Spleen (tissue), 11 donors: ENCODE measurements around the gene HNMT. TPM values are rescaled to one million over a fixed set of nuclear protein-coding genes. Genes with fewer than 3 reads are reported as not detected.

Experiments
- DNase-seq: peaks from one replicate; pipeline ENCODE4 v3.0.0-alpha.2; 2020
- H3K27ac ChIP-seq, 8 donors: fragments of 200-600 bp; sonication (generic) in 7 of 8; 1 replicate in 4 of 8; 2 replicates in 4 of 8; pipeline versions ENCODE4 v1.5.0 to v1.8.0; 2016 to 2021; ENCODE audit warnings: inconsistent platforms in 4 of 8, mild to moderate bottlenecking in 4 of 8, moderate library complexity in 1 of 8
- H3K27me3 ChIP-seq, 7 donors: fragments of 200-600 bp; sonication (generic) in 6 of 7; replicated peaks in 1 of 7; 1 replicate in 4 of 7; 2 replicates in 3 of 7; pipeline versions ENCODE4 v1.5.0 to v1.8.0; 2016 to 2021; ENCODE audit warnings: inconsistent platforms in 3 of 7, mild to moderate bottlenecking in 1 of 7
- H3K36me3 ChIP-seq, 6 donors: fragments of 200-600 bp; sonication (generic) in 5 of 6; 1 replicate in 4 of 6; 2 replicates in 2 of 6; pipeline versions ENCODE4 v1.5.0 to v1.8.0; 2016 to 2021; ENCODE audit warnings: inconsistent platforms in 2 of 6
- H3K4me1 ChIP-seq, 6 donors: fragments of 200-600 bp; sonication (generic) in 5 of 6; 1 replicate in 3 of 6; 2 replicates in 3 of 6; pipeline versions ENCODE4 v1.5.0 to v1.8.0; 2016 to 2021; ENCODE audit warnings: inconsistent platforms in 3 of 6
- H3K4me3 ChIP-seq, 8 donors: fragments of 200-600 bp; sonication (generic) in 7 of 8; 1 replicate in 4 of 8; 2 replicates in 4 of 8; pipeline versions ENCODE4 v1.5.0 to v1.8.0; 2016 to 2021; ENCODE audit warnings: inconsistent platforms in 4 of 8, mild to moderate bottlenecking in 4 of 8, moderate library complexity in 2 of 8
- H3K9me3 ChIP-seq, 8 donors: fragments of 200-600 bp; sonication (generic) in 7 of 8; 1 replicate in 4 of 8; 2 replicates in 4 of 8; pipeline versions ENCODE4 v1.5.0 to v1.8.0; 2016 to 2021; ENCODE audit warnings: inconsistent platforms in 4 of 8
- CTCF ChIP-seq, 11 experiments: fragments of 200-600 bp in 7 of 11; fragments of 450-650 bp in 4 of 11; sonication (generic) in 4 of 11; IDR thresholded peaks in 8 of 11; conservative IDR thresholded peaks in 3 of 11; 1 replicate in 7 of 11; 2 replicates in 4 of 11; pipeline versions ENCODE4 v1.4.0 to v1.8.0; 2016 to 2021; ENCODE audit warnings: antibody characterized with exemption in 11 of 11, inconsistent platforms in 4 of 11, mild to moderate bottlenecking in 1 of 11
- POLR2A ChIP-seq, 3 donors: fragments of 450-650 bp; IDR thresholded peaks; one replicate each; pipeline ENCODE4 v1.5.1; 2017; ENCODE audit warnings: antibody characterized with exemption in 3 of 3, mild to moderate bottlenecking in 1 of 3
- POLR2AphosphoS5 ChIP-seq, 3 donors: sonication (generic); formaldehyde crosslinking; IDR thresholded peaks; one replicate each; pipeline ENCODE4 v1.5.1; 2017; ENCODE audit warnings: antibody characterized with exemption in 3 of 3
- WGBS, 5 donors: extraction: QIAGEN DNeasy Blood & Tissue Kit in 3 of 5; methylation state at CpG; one replicate each; pipeline versions ENCODE4 v1.1.5 to v1.1.7; 2013 to 2018; 5-methylcytosine and 5-hydroxymethylcytosine counted together
- intact Hi-C: fragments of 100-400 bp; cut with DNase I; formaldehyde crosslinking; loops from one replicate; pipeline ENCODE4 v1.15.0; 2023; ENCODE audit warnings: low total_unique reads
- polyA plus RNA-seq, 3 donors: library from polyadenylated mRNA; stranded (reverse); fragments of 200-250 nt; gene quantifications; one replicate each; pipeline ENCODE4 v1.2.1, GENCODE V29; 2013
- total RNA-seq, 7 donors: library from RNA; depleted of rRNA in 3 of 7; stranded (reverse); fragments of >200 nt in 3 of 7; fragmentation: NEBNext Ultra II Directional in 4 of 7; extraction: Animal tissue kit (Norgen Biotek cat#: 25700) in 4 of 7; gene quantifications; one replicate each; pipeline versions ENCODE4 v1.1.0 to v1.2.1, GENCODE V29; 2016 to 2021
- donor health status: healthy with polysubstance abuse.
- donor health status: DM: no; HTN: no; CAD: no; lungs with moderate emphysema.
- donor health status: DM: no; HTN: no; CAD: no.
- donor health status: Bipolar disorder and iron deficiency.
- donor health status: healthy.
- donor health status: DM: no; HTN: no; CAD: no.
- donor health status: DM: yes; HTN: yes; CAD: no.

HNMT gene
- total and polyA plus RNA-seq, 10 donors: 31.2 to 74.2 (median 45.6) TPM

DNA sequence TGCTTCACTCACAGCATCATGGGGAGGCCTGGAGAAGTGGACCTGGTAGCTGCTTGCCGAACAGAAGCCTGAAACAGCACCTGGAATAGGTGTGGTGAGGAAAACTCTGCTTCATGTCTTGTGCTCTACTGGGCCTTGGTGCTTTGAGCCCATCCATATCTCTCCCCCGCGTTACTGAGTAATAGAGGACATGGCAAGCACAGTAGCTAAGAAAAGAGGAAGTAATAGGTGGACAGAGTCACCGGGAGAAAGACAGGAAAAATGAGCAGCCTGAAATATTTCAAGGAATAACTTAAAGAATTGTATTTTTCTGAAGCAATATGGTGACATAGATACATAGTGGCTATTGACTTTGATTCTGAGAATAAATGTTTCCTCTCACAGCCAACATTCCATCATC is 14.0 kb upstream of the HNMT start:
- 62 to 72% (median 66%) methylated on average over 4 of the region's 4 CpGs for WGBS, 5 donors
- Histone ChIP-seq H3K36me3 (no peaks in the 10 kb centered on the region), H3K27me3 (no peaks in the 10 kb centered on the region), H3K4me3 (no peak overlapping the region), H3K9me3 (no peaks in the 10 kb centered on the region), H3K4me1 (peaks cover 0 to 3% (median 0%) of the 10 kb centered on the region in 6 donors), H3K27ac (no peak overlapping the region)
- TF ChIP-seq POLR2AphosphoS5 (IDR thresholded peaks at IDR 0.05) (no peak), POLR2A (IDR thresholded peaks at IDR 0.05) (no peak), CTCF (IDR thresholded peaks at IDR 0.05 in 8 of 11, conservative IDR thresholded peaks at IDR 0.05 in 3 of 11) (no peak)
- DNase-seq: no peak
- intact Hi-C loops: no loop called here

- Histone ChIP-seq H3K9me3 (no peaks in the 10 kb centered on the region), H3K4me3 (no peak overlapping the region), H3K36me3 (no peaks in the 10 kb centered on the region), H3K27me3 (no peaks in the 10 kb centered on the region), H3K27ac (no peak overlapping the region), H3K4me1 (peaks cover 0 to 3% (median 0%) of the 10 kb centered on the region in 6 donors)
- 79 to 84% (median 82%) methylated on average over 3 of the region's 3 CpGs for WGBS, 5 donors
- TF ChIP-seq POLR2A (IDR thresholded peaks at IDR 0.05) (no peak), CTCF (IDR thresholded peaks at IDR 0.05 in 8 of 11, conservative IDR thresholded peaks at IDR 0.05 in 3 of 11) (no peak)
- intact Hi-C loops: no loop called here
- no peak for DNase-seq
These were observed 12.7 kb upstream of the HNMT start for GRCh38 chr2:137951586-137951985.

DNA sequence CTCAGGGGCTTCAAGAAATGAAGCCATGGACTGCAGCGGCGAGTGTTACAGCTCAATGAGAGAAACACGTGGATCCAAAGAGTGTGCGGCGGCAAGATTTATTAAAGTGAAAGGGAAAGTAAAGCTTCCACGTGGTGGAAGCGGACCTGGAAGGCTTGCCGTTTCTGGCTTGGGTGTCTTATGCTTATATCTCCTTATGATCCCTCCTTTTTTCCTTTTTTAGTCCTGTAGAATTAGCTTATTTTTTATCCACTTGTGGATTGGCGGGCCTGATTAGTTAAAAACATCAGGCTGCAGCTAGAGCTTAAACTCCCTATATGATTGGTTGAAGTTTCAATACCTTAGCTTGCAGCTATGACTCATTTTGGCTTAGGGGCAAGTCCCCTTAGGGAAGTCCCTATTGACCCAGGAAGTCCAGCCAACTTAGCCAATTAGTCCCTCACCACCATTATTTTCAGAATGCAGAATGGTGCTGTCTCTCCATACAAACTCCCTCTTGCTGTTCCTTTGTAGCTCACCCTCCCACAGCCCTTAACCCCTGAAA is 11.6 kb upstream of the HNMT start:
- TF ChIP-seq POLR2AphosphoS5 (IDR thresholded peaks at IDR 0.05) (no peak), CTCF (IDR thresholded peaks at IDR 0.05 in 8 of 11, conservative IDR thresholded peaks at IDR 0.05 in 3 of 11) (no peak), POLR2A (IDR thresholded peaks at IDR 0.05) (no peak)
- intact Hi-C loops: no loop called here
- Histone ChIP-seq H3K27ac (peak overlapping the region in 3 of 8 donors; percentile 20 to 29 (median 22)), H3K9me3 (no peaks in the 10 kb centered on the region), H3K27me3 (no peaks in the 10 kb centered on the region), H3K4me3 (peak overlapping the region in 5 of 8 donors; percentile 7 to 47 (median 19)), H3K36me3 (no peaks in the 10 kb centered on the region), H3K4me1 (peaks cover 0 to 3% (median 0%) of the 10 kb centered on the region in 6 donors)
- no peak for DNase-seq
- 40 to 93% (median 64%) methylated on average over 9 of the region's 9 CpGs for WGBS, 5 donors

GRCh38 chr2:137955536-137955935 is 8.7 kb upstream of the HNMT start:
- DNase-seq: no peak
- no peak overlapping the region for H3K27ac ChIP-seq
- H3K36me3 ChIP-seq: no peaks in the 10 kb centered on the region
- intact Hi-C loops: no loop called here
- TF ChIP-seq POLR2A (IDR thresholded peaks at IDR 0.05) (no peak), CTCF (IDR thresholded peaks at IDR 0.05 in 8 of 11, conservative IDR thresholded peaks at IDR 0.05 in 3 of 11) (no peak)
- no peaks in the 10 kb centered on the region for H3K27me3 ChIP-seq
- H3K4me1 ChIP-seq: peaks cover 0 to 3% (median 1%) of the 10 kb centered on the region in 6 donors
- WGBS, 5 donors: 86 to 100% (median 90%) methylated on average over 2 of the region's 2 CpGs
- no peaks in the 10 kb centered on the region for H3K9me3 ChIP-seq
- no peak overlapping the region for H3K4me3 ChIP-seq
